NCI-H446 (cell line): ENCODE data around the gene ABHD13.

Experiments used
- DNase-seq, 2 experiments: peaks; one replicate each; lab custom pipeline; 2025; lab: John Stamatoyannopoulos, UW

The ABHD13 gene

GRCh38 chr13:108283110-108283509, 64.9 kb downstream of the ABHD13 start:
- DNase-seq = no peak
